NCI-H2081 treated with DMSO at 0.1 percent for 48 hours (cell line): ENCODE results near the gene CTAG1B.
"Not testable (repeated sequence)": the region's sequence is repeated elsewhere in the genome, so short reads cannot be mapped to it uniquely, and the experiment has no call there.

ENCODE experiments used
- DNase-seq: peaks from one replicate; lab custom pipeline; 2025; lab: John Stamatoyannopoulos, UW

CTAG1B gene

GRCh38 chrX:154619182-154619581 lies at the start of gene CTAG1B:
Gene CTAG1B (minus strand): TSS chrX:154619282. CDS start chrX:154619218, 64 bp downstream.
- not testable (repeated sequence) for DNase-seq

GRCh38 chrX:154661899-154662298 lies 42.8 kb upstream of the CTAG1B start:
- no peak for DNase-seq

GRCh38 chrX:154661170-154661569 lies 42.1 kb upstream of the CTAG1B start:
- no peak for DNase-seq

GRCh38 chrX:154660541-154660940 lies 41.5 kb upstream of the CTAG1B start:
- no peak for DNase-seq

- DNase-seq, result no peak
Measured at GRCh38 chrX:154658957-154659356, 39.9 kb upstream of the CTAG1B start.

- no peak for DNase-seq
Measured at GRCh38 chrX:154658187-154658586, 39.1 kb upstream of the CTAG1B start.

- DNase-seq, result no peak
Measured at GRCh38 chrX:154657226-154657805, 38.2 kb upstream of the CTAG1B start.

- DNase-seq, result no peak
Measured at GRCh38 chrX:154655786-154656185, 36.7 kb upstream of the CTAG1B start.

- no peak for DNase-seq
Measured at GRCh38 chrX:154655346-154655745, 36.3 kb upstream of the CTAG1B start.

GRCh38 chrX:154654925-154655324 lies 35.8 kb upstream of the CTAG1B start:
- no peak for DNase-seq

GRCh38 chrX:154654372-154654771 lies 35.3 kb upstream of the CTAG1B start:
- no peak for DNase-seq

- not testable (repeated sequence) for DNase-seq
Measured at GRCh38 chrX:154653413-154653812, 34.3 kb upstream of the CTAG1B start, which contains the start of gene CTAG2. Gene CTAG2 (minus strand): TSS chrX:154653579. CDS start chrX:154653515, 64 bp downstream.

- no peak for DNase-seq
Measured at GRCh38 chrX:154653048-154653401, 33.9 kb upstream of the CTAG1B start.

- DNase-seq, result no peak
Measured at GRCh38 chrX:154652311-154653047, 33.4 kb upstream of the CTAG1B start.

GRCh38 chrX:154650221-154650510 lies 31.1 kb upstream of the CTAG1B start:
- no peak for DNase-seq

GRCh38 chrX:154649503-154650220 lies 30.6 kb upstream of the CTAG1B start:
- DNase-seq, result no peak

- DNase-seq, result no peak
Measured at GRCh38 chrX:154648931-154649330, 29.8 kb upstream of the CTAG1B start.

GRCh38 chrX:154645745-154646378 lies 26.8 kb upstream of the CTAG1B start:
- not testable (repeated sequence) for DNase-seq

- DNase-seq, result not testable (repeated sequence)
Measured at GRCh38 chrX:154643708-154644107, 24.6 kb upstream of the CTAG1B start.

GRCh38 chrX:154641740-154642139 lies 22.7 kb upstream of the CTAG1B start:
- DNase-seq, result not testable (repeated sequence)

- not testable (repeated sequence) for DNase-seq
Measured at GRCh38 chrX:154633661-154634060, 14.6 kb upstream of the CTAG1B start.

GRCh38 chrX:154630949-154631348 lies 11.9 kb upstream of the CTAG1B start:
- not testable (repeated sequence) for DNase-seq

- DNase-seq, result not testable (repeated sequence)
Measured at GRCh38 chrX:154628960-154629359, 9.9 kb upstream of the CTAG1B start.
